BLaER1 treated with 17β-estradiol and CSF1 and Interleukin-3, amounts not matched to agents 10 nM and 100 nM (cell line): ENCODE measurements around the gene GRB2.
A peak's percentile ranks its signal among the peaks of the same experiment; 100 is the strongest.

Experiments
- H3K27ac ChIP-seq, 11 experiments: shearing (Covaris generic); formaldehyde crosslinking; 2 replicates each; pipeline ENCODE4 v1.8.1; 2022
- H3K27me3 ChIP-seq, 11 experiments: shearing (Covaris generic); formaldehyde crosslinking; 2 replicates each; pipeline ENCODE4 v1.8.1; 2022
- H3K36me3 ChIP-seq, 11 experiments: shearing (Covaris generic); formaldehyde crosslinking; 2 replicates each; pipeline ENCODE4 v1.8.1; 2022
- H3K4me1 ChIP-seq, 10 experiments: shearing (Covaris generic); formaldehyde crosslinking; 2 replicates each; pipeline ENCODE4 v1.8.1; 2022
- H3K4me2 ChIP-seq, 11 experiments: shearing (Covaris generic); formaldehyde crosslinking; 2 replicates each; pipeline ENCODE4 v1.8.1; 2022
- H3K4me3 ChIP-seq, 10 experiments: shearing (Covaris generic); formaldehyde crosslinking; 2 replicates each; pipeline ENCODE4 v1.8.1; 2022
- H3K9ac ChIP-seq, 11 experiments: shearing (Covaris generic); formaldehyde crosslinking; 2 replicates each; pipeline ENCODE4 v1.8.1; 2022
- H3K9me3 ChIP-seq, 11 experiments: shearing (Covaris generic); formaldehyde crosslinking; replicated peaks in 1 of 11; 2 replicates each; pipeline ENCODE4 v1.8.1; 2022
- H4K20me1 ChIP-seq, 11 experiments: shearing (Covaris generic); formaldehyde crosslinking; 2 replicates each; pipeline ENCODE4 v1.8.1; 2022
- Cebpa-rat ChIP-seq, 11 experiments: shearing (Covaris generic); IDR thresholded peaks; 2 replicates each; pipeline ENCODE4 v1.8.1; 2022

GRB2 gene

DNA sequence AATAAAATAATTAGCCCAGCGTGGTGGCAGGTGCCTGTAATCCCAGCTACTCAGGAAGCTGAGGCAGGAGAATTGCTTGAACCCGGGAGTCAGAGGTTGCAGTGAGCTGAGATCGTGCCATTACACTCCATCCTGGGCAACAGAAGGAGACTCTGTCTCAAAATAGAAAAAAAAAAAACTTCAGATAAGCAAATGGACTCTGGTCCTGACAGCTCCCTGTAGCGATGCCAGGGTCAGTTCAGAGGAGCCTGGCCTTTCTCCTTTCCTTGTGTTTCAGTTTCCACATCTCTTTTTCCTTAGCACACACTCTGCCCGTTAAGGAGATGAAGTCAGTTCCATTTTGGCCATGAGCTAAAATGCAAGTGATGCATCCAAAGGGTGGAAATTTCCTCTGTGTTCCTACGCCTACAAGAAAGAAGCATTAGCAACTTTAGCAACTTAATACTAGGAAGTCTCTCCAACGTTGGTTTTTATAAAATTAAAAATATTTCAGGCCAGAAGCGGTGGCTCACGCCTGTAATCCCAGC, 11.6 kb upstream of the GRB2 start:
- Histone ChIP-seq H3K9ac (no peak overlapping the region), H3K9me3 (no peaks in the 10 kb centered on the region), H4K20me1 (no peaks in the 10 kb centered on the region), H3K36me3 (no peaks in the 10 kb centered on the region), H3K4me2 (no peak overlapping the region), H3K4me1 (peaks cover 23 to 83% (median 68%) of the 10 kb centered on the region in 10 experiments), H3K27me3 (no peaks in the 10 kb centered on the region), H3K4me3 (no peak overlapping the region), H3K27ac (no peak overlapping the region)
- no peak for TF ChIP-seq Cebpa-rat (IDR thresholded peaks at IDR 0.05)

DNA sequence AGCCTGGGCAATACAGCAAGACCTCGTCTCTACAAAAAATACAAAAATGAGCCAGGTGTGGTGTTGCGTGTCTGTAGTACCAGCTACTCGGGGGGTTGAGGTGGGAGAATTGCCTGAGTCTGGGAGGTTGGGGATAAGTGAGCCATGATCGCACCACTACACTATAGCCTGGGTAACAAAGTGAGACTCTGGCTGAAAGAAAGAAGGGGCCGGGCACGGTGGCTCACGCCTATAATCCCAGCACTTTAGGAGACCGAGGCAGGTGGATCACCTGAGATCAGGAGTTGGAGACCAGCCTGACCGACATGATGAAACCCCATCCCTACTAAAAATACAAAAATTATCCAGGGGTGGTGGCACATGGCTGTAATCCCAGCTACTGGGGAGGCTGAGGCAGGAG, 10.5 kb upstream of the GRB2 start:
- H3K9ac ChIP-seq: 0 out of 22 replicates have a peak overlapping the region, but pooled peaks of 1 of the 11 experiments have one; percentile 3
- no peaks in the 10 kb centered on the region for H4K20me1 ChIP-seq
- no peak for TF ChIP-seq Cebpa-rat (IDR thresholded peaks at IDR 0.05)
- H3K4me3 ChIP-seq: no peak overlapping the region
- no peaks in the 10 kb centered on the region for H3K27me3 ChIP-seq
- no peak overlapping the region for H3K27ac ChIP-seq
- no peaks in the 10 kb centered on the region for H3K9me3 ChIP-seq
- peaks cover 34 to 83% (median 71%) of the 10 kb centered on the region in 10 experiments for H3K4me1 ChIP-seq
- peak overlapping the region in 6 of 11 experiments; percentile 3 to 45 (median 34); a peak in 5 of 22 replicates for H3K4me2 ChIP-seq
- H3K36me3 ChIP-seq: no peaks in the 10 kb centered on the region

DNA sequence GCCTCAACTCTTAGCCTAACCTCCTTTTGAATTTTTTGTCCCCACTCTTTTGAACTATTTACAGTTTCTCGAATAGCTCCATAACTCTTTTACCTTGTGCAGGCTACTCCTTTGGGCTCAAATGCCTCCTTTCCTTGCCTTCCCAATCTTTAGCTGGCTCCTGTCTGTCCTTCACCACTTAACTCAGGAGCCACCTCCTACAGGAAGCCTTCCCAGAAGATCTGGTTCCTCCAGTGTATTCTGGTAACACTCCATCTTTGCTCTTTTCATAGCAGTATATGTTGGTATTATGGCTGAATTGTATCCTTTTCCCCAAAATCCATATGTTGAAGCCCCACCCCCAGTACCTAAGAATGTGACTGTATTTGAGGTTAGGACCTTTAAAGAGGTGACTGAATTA, 9.0 kb upstream of the GRB2 start:
- Histone ChIP-seq H3K4me1 (peaks cover 39 to 77% (median 62%) of the 10 kb centered on the region in 10 experiments), H3K9ac (no peak overlapping the region), H3K4me2 (no peak overlapping the region; a peak in 1 of 22 replicates), H3K4me3 (no peak overlapping the region), H3K27ac (no peak overlapping the region), H3K36me3 (no peaks in the 10 kb centered on the region), H3K9me3 (no peaks in the 10 kb centered on the region), H4K20me1 (no peaks in the 10 kb centered on the region), H3K27me3 (no peaks in the 10 kb centered on the region)
- TF ChIP-seq Cebpa-rat (IDR thresholded peaks at IDR 0.05): no peak

DNA sequence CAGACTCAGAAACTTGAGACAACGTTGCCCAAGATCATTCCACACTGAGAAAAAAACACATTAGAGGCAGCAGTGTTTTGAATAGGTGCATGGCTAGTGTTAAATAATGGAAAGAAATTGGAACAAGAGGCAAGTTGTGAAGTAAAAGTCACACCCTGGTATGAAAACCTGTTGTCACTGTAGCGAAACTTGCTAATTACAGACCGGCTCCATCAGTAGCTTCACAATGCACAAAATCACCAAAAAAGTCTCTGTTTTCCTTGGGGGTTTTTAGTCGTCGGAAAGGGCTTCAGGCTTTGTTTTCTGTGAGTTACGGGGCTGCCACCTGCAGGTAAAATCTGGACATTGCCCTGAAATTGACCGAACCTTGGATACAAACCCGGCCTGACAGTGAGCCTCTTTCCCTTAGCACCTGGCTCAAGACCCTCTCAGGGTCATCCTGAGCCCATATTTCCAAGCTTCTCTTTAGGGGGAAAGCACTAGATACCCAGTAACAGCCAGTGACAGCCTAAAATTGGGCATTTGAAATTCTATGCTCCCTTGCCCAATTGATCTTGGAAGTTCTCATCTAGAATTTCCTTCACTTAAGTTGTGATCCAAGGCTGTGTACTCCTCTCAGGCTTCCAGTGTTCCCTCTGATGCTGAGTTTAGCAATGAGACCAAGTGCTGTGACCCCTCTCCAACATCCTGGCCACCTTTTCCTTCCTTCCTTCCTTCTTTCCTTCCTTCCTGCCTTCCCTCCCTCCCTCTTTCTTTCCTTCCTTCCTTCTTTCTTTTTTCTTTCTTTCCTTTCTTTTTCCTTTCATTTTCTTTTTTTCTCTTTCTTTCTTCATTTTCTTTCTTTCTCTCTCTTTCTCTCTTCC, 7.2 kb upstream of the GRB2 start:
- peaks cover 30 to 64% (median 49%) of the 10 kb centered on the region in 10 experiments for H3K4me1 ChIP-seq
- peak overlapping the region in 7 of 11 experiments; percentile 3 to 56 (median 40); a peak in 10 of 22 replicates for H3K27ac ChIP-seq
- H3K36me3 ChIP-seq: no peaks in the 10 kb centered on the region
- peak overlapping the region; percentile 36 to 74 (median 58) for H3K4me2 ChIP-seq
- TF ChIP-seq Cebpa-rat (IDR thresholded peaks at IDR 0.05): no peak
- no peak overlapping the region; a peak in 2 of 20 replicates for H3K4me3 ChIP-seq
- H3K9ac ChIP-seq: peak overlapping the region in 8 of 11 experiments; percentile 18 to 64 (median 42); a peak in 13 of 22 replicates
- no peaks in the 10 kb centered on the region for H4K20me1 ChIP-seq
- no peaks in the 10 kb centered on the region for H3K27me3 ChIP-seq
- no peaks in the 10 kb centered on the region for H3K9me3 ChIP-seq

DNA sequence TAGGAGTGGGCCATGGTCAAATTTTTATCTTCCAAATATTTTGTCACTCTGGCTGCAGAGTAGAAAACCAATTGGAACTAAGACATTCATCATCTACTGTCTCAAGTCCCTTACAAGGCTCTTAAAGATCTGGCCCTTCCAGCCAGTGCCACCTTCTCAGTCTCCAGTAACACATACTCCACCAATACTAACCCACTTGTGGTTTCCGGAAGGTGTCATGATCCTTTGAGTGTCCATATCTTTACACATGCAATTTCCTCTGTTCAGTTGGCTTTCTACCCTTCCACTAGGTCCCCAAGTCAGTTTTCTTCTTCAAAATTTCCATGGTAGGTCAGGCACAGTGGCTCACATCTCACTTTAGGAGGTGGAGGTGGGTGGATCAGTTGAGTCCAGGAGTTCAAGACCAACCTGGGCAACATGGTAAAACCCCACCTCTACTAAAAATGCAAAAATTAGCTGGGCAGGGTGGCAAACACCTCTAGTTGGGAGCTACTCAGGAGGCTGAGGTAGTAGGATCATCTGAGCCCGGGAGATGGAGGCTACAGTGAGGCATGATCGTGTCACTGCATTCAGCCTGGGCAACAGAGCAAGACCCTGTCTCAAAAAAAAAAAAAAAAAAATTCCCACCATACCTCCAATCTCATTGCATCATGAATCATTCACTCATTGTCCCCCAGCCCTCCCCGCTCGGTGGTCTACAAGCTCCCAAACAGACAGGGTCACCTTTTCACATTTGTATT, 6.0 kb upstream of the GRB2 start:
- TF ChIP-seq Cebpa-rat (IDR thresholded peaks at IDR 0.05): no peak
- peak overlapping the region; percentile 25 to 60 (median 50); a peak in 18 of 22 replicates for H3K4me2 ChIP-seq
- no peaks in the 10 kb centered on the region for H3K36me3 ChIP-seq
- no peak overlapping the region for H3K4me3 ChIP-seq
- 0 out of 22 replicates have a peak overlapping the region, but pooled peaks of 1 of the 11 experiments have one; percentile 4 for H3K27ac ChIP-seq
- no peaks in the 10 kb centered on the region for H3K27me3 ChIP-seq
- H3K9me3 ChIP-seq: no peaks in the 10 kb centered on the region
- H4K20me1 ChIP-seq: no peaks in the 10 kb centered on the region
- H3K9ac ChIP-seq: peak overlapping the region in 2 of 11 experiments; percentile 36 to 37; a peak in 4 of 22 replicates
- H3K4me1 ChIP-seq: peaks cover 41 to 75% (median 59%) of the 10 kb centered on the region in 10 experiments

DNA sequence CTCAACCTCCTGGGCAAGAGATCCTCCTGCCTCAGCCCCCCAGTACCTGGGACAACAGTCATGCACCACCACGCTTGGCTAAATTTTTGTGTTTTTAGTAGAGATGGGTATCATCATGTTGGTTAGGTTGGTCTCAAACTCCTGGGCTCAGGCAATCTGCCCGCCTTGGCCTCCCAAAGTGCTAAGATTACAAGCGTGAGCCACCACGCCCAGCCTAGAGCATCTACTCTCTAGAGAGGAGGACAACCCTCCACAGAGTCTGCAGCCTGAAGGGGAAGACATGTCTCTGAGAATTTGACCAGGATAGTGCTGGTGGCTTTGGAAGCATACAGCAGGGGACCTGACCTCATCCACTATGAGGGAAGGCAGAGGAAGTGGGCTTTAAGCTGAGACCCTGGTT, 4.7 kb upstream of the GRB2 start:
- no peak overlapping the region for H3K4me3 ChIP-seq
- peaks cover 0 to 3% (median 2%) of the 10 kb centered on the region in 11 experiments; a peak in 10 of 22 replicates for H4K20me1 ChIP-seq
- H3K9ac ChIP-seq: no peak overlapping the region
- TF ChIP-seq Cebpa-rat (IDR thresholded peaks at IDR 0.05): no peak
- H3K4me2 ChIP-seq: no peak overlapping the region
- H3K4me1 ChIP-seq: peaks cover 39 to 68% (median 54%) of the 10 kb centered on the region in 10 experiments
- no peaks in the 10 kb centered on the region for H3K9me3 ChIP-seq
- H3K36me3 ChIP-seq: no peaks in the 10 kb centered on the region
- no peak overlapping the region for H3K27ac ChIP-seq
- no peaks in the 10 kb centered on the region for H3K27me3 ChIP-seq

DNA sequence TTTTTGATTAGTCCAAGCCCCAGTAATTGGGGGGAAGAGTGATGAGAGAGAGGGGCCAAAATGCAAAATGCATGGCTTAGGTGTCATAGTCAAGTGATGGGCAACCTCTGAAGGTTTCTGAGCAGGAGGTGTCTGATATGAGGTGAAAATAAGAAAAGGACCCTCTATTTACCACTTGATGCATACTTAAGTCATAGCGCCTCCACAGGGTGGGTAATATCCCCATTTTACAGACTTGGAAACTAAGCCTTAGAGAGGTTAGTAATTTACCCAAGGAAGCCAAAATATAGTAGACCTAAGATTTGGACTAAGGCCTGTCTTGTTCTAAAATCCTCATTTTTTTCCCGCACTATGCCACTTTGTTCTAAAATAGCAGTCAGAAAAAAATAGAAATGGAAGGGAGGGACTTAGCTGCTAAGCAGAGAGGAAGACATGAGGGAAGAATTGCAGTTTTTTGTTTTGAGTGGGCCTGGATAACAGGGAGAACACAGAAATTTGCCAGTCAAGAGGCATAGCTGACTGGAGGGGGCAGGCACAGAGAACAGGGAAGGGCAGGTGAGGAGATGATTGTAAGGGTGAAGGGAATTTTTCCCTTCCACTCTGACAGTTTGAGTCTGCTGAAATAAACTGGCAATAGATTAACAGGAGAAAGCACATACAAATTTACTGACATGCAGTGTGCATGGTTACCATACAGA, 2.3 kb upstream of the GRB2 start:
- Histone ChIP-seq H3K9ac (no peak overlapping the region), H3K4me1 (peaks cover 26 to 55% (median 48%) of the 10 kb centered on the region in 10 experiments), H4K20me1 (peaks cover 14 to 26% (median 24%) of the 10 kb centered on the region in 11 experiments; a peak in 21 of 22 replicates), H3K27me3 (no peaks in the 10 kb centered on the region), H3K9me3 (no peaks in the 10 kb centered on the region), H3K4me2 (peak overlapping the region; percentile 82 to 98 (median 93); a peak in 19 of 22 replicates), H3K36me3 (peaks cover 0 to 8% (median 4%) of the 10 kb centered on the region in 11 experiments; a peak in 5 of 22 replicates), H3K27ac (no peak overlapping the region), H3K4me3 (no peak overlapping the region)
- TF ChIP-seq Cebpa-rat (IDR thresholded peaks at IDR 0.05): no peak

DNA sequence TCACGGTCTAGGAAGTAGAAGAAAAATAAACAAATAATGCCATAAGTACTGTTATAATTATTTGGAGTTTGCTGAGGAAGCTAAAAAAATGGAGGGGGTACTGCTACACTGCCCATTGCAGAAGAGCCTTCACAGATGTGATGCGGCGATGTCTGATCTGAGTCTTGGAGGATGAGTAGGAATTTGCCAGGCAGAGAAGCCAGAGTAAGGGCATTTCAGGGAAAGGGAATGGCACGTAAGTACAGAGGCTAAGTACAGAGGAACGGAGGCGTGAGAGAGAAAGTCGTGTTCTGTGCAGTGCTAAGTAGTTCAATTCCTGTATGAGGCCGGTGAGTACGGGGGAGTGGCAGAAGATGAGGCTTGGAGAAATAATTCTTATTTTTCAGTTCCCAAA, 741 bp upstream of the GRB2 start:
- H3K27ac ChIP-seq: peak overlapping the region in 9 of 11 experiments; percentile 7 to 99 (median 34); a peak in 15 of 22 replicates
- peaks cover 28 to 55% (median 47%) of the 10 kb centered on the region in 10 experiments for H3K4me1 ChIP-seq
- H3K4me3 ChIP-seq: peak overlapping the region; percentile 88 to 100 (median 96)
- H3K27me3 ChIP-seq: no peaks in the 10 kb centered on the region
- H3K9me3 ChIP-seq: no peaks in the 10 kb centered on the region
- no peak for TF ChIP-seq Cebpa-rat (IDR thresholded peaks at IDR 0.05)
- H3K9ac ChIP-seq: peak overlapping the region; percentile 56 to 100 (median 99); a peak in 21 of 22 replicates
- H3K4me2 ChIP-seq: peak overlapping the region; percentile 82 to 98 (median 93)
- peaks cover 30 to 42% (median 40%) of the 10 kb centered on the region in 11 experiments for H4K20me1 ChIP-seq
- H3K36me3 ChIP-seq: peaks cover 0 to 23% (median 9%) of the 10 kb centered on the region in 11 experiments; a peak in 9 of 22 replicates
